IMR-90 (cell line): ENCODE results near the gene BMPER. TPM values are rescaled to one million over a fixed set of nuclear protein-coding genes. Genes with fewer than 3 reads are reported as not detected.

Experiments used
- ATAC-seq: fragments of 200-7000 bp; cut with Tn5 transposase; 2 replicates; pipeline ENCODE4 v1.9.1; 2020; ENCODE audit warnings: low read depth, mild to moderate bottlenecking, moderate library complexity
- BruUV-seq: library from RNA; stranded (reverse); fragments of 400-500 nt; replicated peaks from 2 replicates; lab custom pipeline; 2021; lab: Mats Ljungman, UMichigan
- CTCF ChIA-PET: fragments of 300-600 bp; formaldehyde crosslinking; extraction: SDS; loops from one replicate; lab custom pipeline; 2021; ENCODE audit warnings: antibody characterized with exemption; lab: Yijun Ruan, JAX
- POLR2A ChIA-PET: fragments of 300-600 bp; sonication (Branson Sonifier 250); formaldehyde crosslinking; loops from one replicate; lab custom pipeline; 2022; ENCODE audit warnings: antibody characterized with exemption; ENCODE audit not compliant: unreplicated experiment; lab: Charles Lee
- DNase-seq: peaks from one replicate; pipeline ENCODE4 v3.0.0; 2013
- H2AFZ ChIP-seq: replicated peaks from 2 replicates; pipeline ENCODE3; 2013; ENCODE audit warnings: low read length, mild to moderate bottlenecking; ENCODE audit not compliant: poor library complexity
- H2AK5ac ChIP-seq: 2 replicates; pipeline ENCODE4 v1.6.1; 2013; ENCODE audit warnings: low read depth, low read length, inconsistent platforms
- H2AK9ac ChIP-seq: replicated peaks from 2 replicates; pipeline ENCODE3; 2013; ENCODE audit warnings: mild to moderate bottlenecking, low read depth, low read length, moderate library complexity; ENCODE audit not compliant: poor library complexity
- H2BK120ac ChIP-seq: 2 replicates; pipeline ENCODE4 v1.6.1; 2013; ENCODE audit warnings: low read depth, low read length, inconsistent platforms
- H2BK15ac ChIP-seq: 3 replicates; pipeline ENCODE4 v1.6.1; 2013; ENCODE audit warnings: low read depth, low read length, inconsistent platforms
- H2BK20ac ChIP-seq: 2 replicates; pipeline ENCODE4 v1.6.1; 2013; ENCODE audit warnings: low read depth, mild to moderate bottlenecking, inconsistent platforms, low read length, moderate library complexity
- H2BK5ac ChIP-seq: 2 replicates; pipeline ENCODE4 v1.6.1; 2013; ENCODE audit warnings: mild to moderate bottlenecking, low read depth, low read length, inconsistent platforms; ENCODE audit not compliant: poor library complexity, severe bottlenecking
- H3K14ac ChIP-seq: replicated peaks from 2 replicates; pipeline ENCODE4 v1.6.1; 2013; ENCODE audit warnings: low read depth, low read length, inconsistent platforms
- H3K18ac ChIP-seq: 2 replicates; pipeline ENCODE4 v1.6.1; 2013; ENCODE audit warnings: low read depth, low read length, control low read depth
- H3K23ac ChIP-seq: 2 replicates; pipeline ENCODE4 v1.6.1; 2013; ENCODE audit warnings: low read depth, low read length, inconsistent platforms
- H3K27ac ChIP-seq: 2 replicates; pipeline ENCODE4 v1.5.1; 2013; ENCODE audit warnings: mild to moderate bottlenecking, control low read depth, low read length; ENCODE audit not compliant: insufficient read depth
- H3K27me3 ChIP-seq: 2 replicates; pipeline ENCODE4 v1.6.1; 2013; ENCODE audit warnings: low read length; ENCODE audit not compliant: control insufficient read depth, insufficient read depth
- H3K36me3 ChIP-seq: 2 replicates; pipeline ENCODE4 v1.6.1; 2013; ENCODE audit warnings: low read length, mixed read lengths; ENCODE audit not compliant: control insufficient read depth, insufficient read depth
- H3K4ac ChIP-seq: 2 replicates; pipeline ENCODE4 v1.6.1; 2013; ENCODE audit warnings: low read depth, low read length, inconsistent platforms
- H3K4me1 ChIP-seq: 2 replicates; pipeline ENCODE4 v1.6.1; 2013; ENCODE audit warnings: low read length, mixed read lengths; ENCODE audit not compliant: control insufficient read depth, insufficient read depth
- H3K4me2 ChIP-seq: 2 replicates; pipeline ENCODE4 v1.6.1; 2013; ENCODE audit warnings: low read depth, mild to moderate bottlenecking, control low read depth, low read length, moderate library complexity
- H3K4me3 ChIP-seq: 2 replicates; pipeline ENCODE4 v1.5.1; 2013; ENCODE audit warnings: low read depth, mild to moderate bottlenecking, control low read depth, low read length, moderate library complexity; ENCODE audit not compliant: insufficient read depth
- H3K56ac ChIP-seq: 2 replicates; pipeline ENCODE4 v1.6.1; 2013; ENCODE audit warnings: low read length, inconsistent platforms; ENCODE audit not compliant: insufficient read depth; ENCODE audit errors: extremely low read depth
- H3K79me1 ChIP-seq, 2 experiments: 2 replicates each; pipeline ENCODE4 v1.6.1; 2013; ENCODE audit warnings: low read length in 2 of 2, inconsistent platforms in 1 of 2, low read depth in 1 of 2
- H3K9ac ChIP-seq: 2 replicates; pipeline ENCODE4 v1.6.1; 2013; ENCODE audit warnings: low read depth, low read length, control low read depth
- H3K9me1 ChIP-seq: 2 replicates; pipeline ENCODE4 v1.6.1; 2013; ENCODE audit warnings: low read length, inconsistent platforms; ENCODE audit not compliant: insufficient read depth
- H3K9me3 ChIP-seq: 2 replicates; pipeline ENCODE4 v1.6.1; 2013; ENCODE audit warnings: low read length; ENCODE audit not compliant: control insufficient read depth, insufficient read depth
- H4K20me1 ChIP-seq: 2 replicates; pipeline ENCODE4 v1.6.1; 2013; ENCODE audit warnings: low read length, inconsistent platforms; ENCODE audit not compliant: insufficient read depth
- H4K5ac ChIP-seq: 2 replicates; pipeline ENCODE4 v1.6.1; 2013; ENCODE audit warnings: mild to moderate bottlenecking, low read depth, low read length, control low read depth
- H4K8ac ChIP-seq, 2 experiments: 2 replicates each; pipeline ENCODE4 v1.6.1; 2013; ENCODE audit warnings: low read depth in 2 of 2, low read length in 2 of 2, control low read depth in 1 of 2, inconsistent platforms in 1 of 2
- H4K91ac ChIP-seq: 2 replicates; pipeline ENCODE4 v1.6.1; 2013; ENCODE audit warnings: low read depth, low read length, inconsistent platforms; ENCODE audit not compliant: insufficient read depth
- CEBPB ChIP-seq: IDR thresholded peaks from 2 replicates; pipeline ENCODE4 v1.6.1; 2012; ENCODE audit warnings: low read depth, low read length, improper control_type of control experiment
- CHD1 ChIP-seq: IDR thresholded peaks from 2 replicates; pipeline ENCODE4 v1.6.1; 2012; ENCODE audit warnings: low read depth, low read length, improper control_type of control experiment
- FOS ChIP-seq: fragments of 150-350 bp; IDR thresholded peaks from 2 replicates; pipeline ENCODE4 v1.6.1; 2016; ENCODE audit warnings: low read depth, low read length
- MAZ ChIP-seq: IDR thresholded peaks from 2 replicates; pipeline ENCODE4 v1.6.1; 2012; ENCODE audit warnings: low read depth, mild to moderate bottlenecking, low read length, improper control_type of control experiment, moderate library complexity, borderline replicate concordance
- MXI1 ChIP-seq: IDR thresholded peaks from 2 replicates; pipeline ENCODE4 v1.6.1; 2012; ENCODE audit warnings: low read depth, mild to moderate bottlenecking, low read length, moderate library complexity, borderline replicate concordance
- POLR2A ChIP-seq: IDR thresholded peaks from 2 replicates; pipeline ENCODE4 v1.6.1; 2012; ENCODE audit warnings: mild to moderate bottlenecking, low read depth, low read length
- RCOR1 ChIP-seq: IDR thresholded peaks from 2 replicates; pipeline ENCODE4 v1.6.1; 2012; ENCODE audit warnings: mild to moderate bottlenecking, low read length, improper control_type of control experiment; ENCODE audit not compliant: insufficient replicate concordance
- RFX5 ChIP-seq: IDR thresholded peaks from 2 replicates; pipeline ENCODE4 v1.8.0; 2012; ENCODE audit warnings: low read depth, mild to moderate bottlenecking, low read length, moderate library complexity
- SMC3 ChIP-seq: fragments of 150-350 bp; IDR thresholded peaks from 2 replicates; pipeline ENCODE4 v1.6.1; 2016; ENCODE audit warnings: low read depth, mild to moderate bottlenecking, antibody characterized with exemption, low read length, moderate library complexity
- WGBS, 2 experiments: methylation state at CpG; one replicate each; pipeline versions ENCODE4 v1.1.5 to v1.1.7; 2013; ENCODE audit warnings: missing lambda C conversion rate in 2 of 2; ENCODE audit not compliant: insufficient read length in 1 of 2; ENCODE audit errors: extremely low coverage in 2 of 2; 5-methylcytosine and 5-hydroxymethylcytosine counted together
- dilution Hi-C: fragments of 300-500 bp; cut with HindIII; formaldehyde crosslinking; loops from one replicate; pipeline ENCODE4 v1.14.3; 2018; ENCODE audit warnings: low sequenced_read_pairs; ENCODE audit not compliant: unreplicated experiment
- in situ Hi-C: fragments of 300-500 bp; cut with MboI; formaldehyde crosslinking; loops from 3 replicates; pipeline ENCODE4 v1.14.3; 2019; ENCODE audit warnings: low sequenced_read_pairs, inconsistent platforms, mixed read lengths
- intact Hi-C: fragments of 100-400 bp; cut with micrococcal nuclease; formaldehyde crosslinking; loops from 2 replicates; pipeline ENCODE4 v1.10.0; 2022
- polyA plus RNA-seq, 3 experiments: library from polyadenylated mRNA; depleted of rRNA; stranded (reverse); fragments of >200 nt; gene quantifications; 2 replicates each; pipeline ENCODE4 v1.2.3, GENCODE V29; 2012; ENCODE audit warnings: low replicate concordance in 1 of 3
- total RNA-seq: library from RNA; depleted of rRNA; stranded (reverse); fragments of >200 nt; gene quantifications from 2 replicates; pipeline ENCODE4 v1.2.3, GENCODE V29; 2012

Gene BMPER
- total and polyA plus RNA-seq, 2 of the 4 experiments (the other 2 are of a cell fraction): 6.2 to 7.9 TPM

GRCh38 chr7:33870120-33870519 is 35.2 kb upstream of the BMPER start:
- Histone ChIP-seq H3K14ac (no peak overlapping the region), H4K91ac (no peak overlapping the region), H3K36me3 (no peaks in the 10 kb centered on the region), H2AK5ac (no peak overlapping the region), H2BK120ac (no peak overlapping the region), H3K4me2 (no peak overlapping the region), H4K20me1 (no peaks in the 10 kb centered on the region), H3K18ac (no peak overlapping the region), H3K79me1 (no peaks in the 10 kb centered on the region), H4K8ac (no peak overlapping the region), H3K27me3 (no peaks in the 10 kb centered on the region), H3K9ac (no peak overlapping the region), H3K4ac (no peak overlapping the region), H2BK20ac (no peak overlapping the region), H3K4me3 (no peak overlapping the region), H3K23ac (no peak overlapping the region), H3K27ac (no peak overlapping the region), H4K5ac (no peak overlapping the region), H3K9me1 (peaks cover 6% of the 10 kb centered on the region; the same call in 1 of the 2 replicates), H3K4me1 (peaks cover 12% of the 10 kb centered on the region), H2AK9ac (no peak overlapping the region), H2BK15ac (no peak overlapping the region), H2AFZ (no peak overlapping the region), H3K56ac (no peak overlapping the region), H3K9me3 (no peaks in the 10 kb centered on the region; the same call in 1 of the 2 replicates), H2BK5ac (no peak overlapping the region)
- no TSS peak for BruUV-seq
- TF ChIP-seq MXI1 (no peak), RCOR1 (no peak), SMC3 (no peak), RFX5 (no peak), CEBPB (0 out of 2 replicates have a peak, but pooled peaks have one; percentile 4), FOS (no peak), CHD1 (no peak), POLR2A (no peak), MAZ (no peak)
- POLR2A ChIA-PET: no interaction called here
- CTCF ChIA-PET: interaction anchor here (1.0 kb wide), 1 partner anchor 16 kb away, joined by 3 read pairs; no protein-coding TSS in a partner anchor
- intact Hi-C loops (no loop called here), in situ Hi-C loops (no loop called here), dilution Hi-C loops (no loop called here)
- ATAC-seq (no peak), DNase-seq (no peak)
- WGBS, 2 experiments: no CpG with 5 or more reads among the region's 3 CpGs
